Astrocyte of the spinal cord (primary cell): ENCODE data around the gene TMEM94.
"Not testable (repeated sequence)": the region's sequence is repeated elsewhere in the genome, so short reads cannot be mapped to it uniquely, and the experiment has no call there.

Experiments used
- DNase-seq: peaks from one replicate; pipeline ENCODE4 v3.0.0; 2011; ENCODE audit warnings: low read depth, low spot score
- H3K4me3 ChIP-seq: 2 replicates; pipeline ENCODE4 v1.5.1; 2011; ENCODE audit warnings: low read depth, mild to moderate bottlenecking, low read length, moderate library complexity
- in situ Hi-C: cut with HindIII; loops from 2 replicates; pipeline ENCODE4 v1.10.0; 2017; ENCODE audit warnings: low sequenced_read_pairs
- TF ChIP-seq, protein P1 (sequence below): IDR thresholded peaks from 2 replicates; pipeline ENCODE4 v1.5.1; 2012; ENCODE audit warnings: low read depth, mild to moderate bottlenecking, low read length, inconsistent platforms

TMEM94 gene

GRCh38 chr17:75439287-75439686 lies 17.1 kb upstream of the TMEM94 start:
- TF ChIP-seq, protein P1, sequence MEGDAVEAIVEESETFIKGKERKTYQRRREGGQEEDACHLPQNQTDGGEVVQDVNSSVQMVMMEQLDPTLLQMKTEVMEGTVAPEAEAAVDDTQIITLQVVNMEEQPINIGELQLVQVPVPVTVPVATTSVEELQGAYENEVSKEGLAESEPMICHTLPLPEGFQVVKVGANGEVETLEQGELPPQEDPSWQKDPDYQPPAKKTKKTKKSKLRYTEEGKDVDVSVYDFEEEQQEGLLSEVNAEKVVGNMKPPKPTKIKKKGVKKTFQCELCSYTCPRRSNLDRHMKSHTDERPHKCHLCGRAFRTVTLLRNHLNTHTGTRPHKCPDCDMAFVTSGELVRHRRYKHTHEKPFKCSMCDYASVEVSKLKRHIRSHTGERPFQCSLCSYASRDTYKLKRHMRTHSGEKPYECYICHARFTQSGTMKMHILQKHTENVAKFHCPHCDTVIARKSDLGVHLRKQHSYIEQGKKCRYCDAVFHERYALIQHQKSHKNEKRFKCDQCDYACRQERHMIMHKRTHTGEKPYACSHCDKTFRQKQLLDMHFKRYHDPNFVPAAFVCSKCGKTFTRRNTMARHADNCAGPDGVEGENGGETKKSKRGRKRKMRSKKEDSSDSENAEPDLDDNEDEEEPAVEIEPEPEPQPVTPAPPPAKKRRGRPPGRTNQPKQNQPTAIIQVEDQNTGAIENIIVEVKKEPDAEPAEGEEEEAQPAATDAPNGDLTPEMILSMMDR, result no peak
- in situ Hi-C loops, result no loop called here
- DNase-seq, result no peak
- no peak overlapping the region for H3K4me3 ChIP-seq

- in situ Hi-C loops, result no loop called here
- DNase-seq, result no peak
- H3K4me3 ChIP-seq, result no peak overlapping the region
- TF ChIP-seq, protein P1, result no peak
Observed at GRCh38 chr17:75440738-75441448, 15.5 kb upstream of the TMEM94 start.

GRCh38 chr17:75442168-75443103 lies 14.0 kb upstream of the TMEM94 start:
- TF ChIP-seq, protein P1, result no peak
- DNase-seq, result no peak
- no peak overlapping the region for H3K4me3 ChIP-seq
- in situ Hi-C loops, result no loop called here

- H3K4me3 ChIP-seq, result no peak overlapping the region
- DNase-seq, result no peak
- in situ Hi-C loops, result no loop called here
- TF ChIP-seq, protein P1, result no peak
Observed at GRCh38 chr17:75445296-75445695, 11.1 kb upstream of the TMEM94 start.

- in situ Hi-C loops, DNase-seq, H3K4me3 ChIP-seq: not testable (repeated sequence)
Observed at GRCh38 chr17:75445896-75446295, 10.5 kb upstream of the TMEM94 start.

GRCh38 chr17:75447951-75448856 lies 8.2 kb upstream of the TMEM94 start:
- TF ChIP-seq, protein P1, result no peak
- in situ Hi-C loops, result no loop called here
- H3K4me3 ChIP-seq, result no peak overlapping the region
- DNase-seq, result no peak
